SU-DHL-6 (cell line): ENCODE results near the gene PLXNA2.

ENCODE experiments used
- H2AFZ ChIP-seq: fragments of 200-600 bp; sonication (generic); 2 replicates; pipeline ENCODE4 v1.6.1; 2014; ENCODE audit warnings: low read depth, mild to moderate bottlenecking, moderate library complexity, mixed read lengths, antibody characterized with exemption, low read length; ENCODE audit not compliant: severe bottlenecking
- H3F3A ChIP-seq: fragments of 200-600 bp; shearing (Covaris generic); 2 replicates; pipeline ENCODE4 v1.6.0; 2016; ENCODE audit warnings: antibody characterized with exemption, mild to moderate bottlenecking; ENCODE audit not compliant: insufficient read depth
- H3K27ac ChIP-seq: fragments of 200-600 bp; sonication (generic); 2 replicates; pipeline ENCODE4 v1.5.1; 2016; ENCODE audit warnings: low read depth, mild to moderate bottlenecking, low read length, moderate library complexity, mixed read lengths
- H3K27me3 ChIP-seq: fragments of 200-600 bp; sonication (generic), shearing (Covaris generic); 2 replicates; pipeline ENCODE4 v1.6.0; 2014; ENCODE audit warnings: mild to moderate bottlenecking, low read length
- H3K36me3 ChIP-seq: fragments of 200-600 bp; sonication (generic); 2 replicates; pipeline ENCODE4 v1.6.1; 2014; ENCODE audit warnings: mild to moderate bottlenecking, low read length, mixed read lengths
- H3K4me2 ChIP-seq: fragments of 300-600, 200-600 bp; shearing (Covaris generic), sonication (generic); 2 replicates; pipeline ENCODE4 v1.6.0; 2014; ENCODE audit warnings: low read length, low read depth, mild to moderate bottlenecking; ENCODE audit not compliant: poor library complexity, severe bottlenecking
- H3K4me3 ChIP-seq: fragments of 200-600 bp; sonication (generic); 2 replicates; pipeline ENCODE4 v1.5.1; 2014; ENCODE audit warnings: antibody characterized with exemption, low read length, mild to moderate bottlenecking, mixed read lengths; ENCODE audit not compliant: insufficient read depth, poor library complexity, severe bottlenecking
- H3K79me2 ChIP-seq: fragments of 200-600 bp; sonication (generic); 2 replicates; pipeline ENCODE4 v1.6.1; 2014; ENCODE audit warnings: mild to moderate bottlenecking, low read length, moderate library complexity; ENCODE audit not compliant: insufficient read depth
- H3K9ac ChIP-seq: fragments of 200-600 bp; sonication (generic); 2 replicates; pipeline ENCODE4 v1.7.0; 2014; ENCODE audit warnings: mild to moderate bottlenecking, low read length
- H3K9me2 ChIP-seq: fragments of 200-600 bp; sonication (generic); replicated peaks from 2 replicates; pipeline ENCODE4 v1.6.1; 2014; ENCODE audit warnings: low read length; ENCODE audit not compliant: insufficient read depth
- H3K9me3 ChIP-seq: fragments of 200-600 bp; sonication (generic); 2 replicates; pipeline ENCODE4 v1.6.1; 2014; ENCODE audit warnings: low read length, mixed read lengths; ENCODE audit not compliant: insufficient read depth
- H4K20me1 ChIP-seq: fragments of 200-600 bp; sonication (generic); 2 replicates; pipeline ENCODE4 v1.6.1; 2014; ENCODE audit warnings: low read depth, mild to moderate bottlenecking, antibody characterized with exemption, low read length, moderate library complexity, mixed read lengths
- EZH2phosphoT487 ChIP-seq: fragments of 200-600 bp; sonication (generic), shearing (Covaris generic); conservative IDR thresholded peaks from 2 replicates; pipeline ENCODE4 v1.6.1; 2018; ENCODE audit warnings: mild to moderate bottlenecking, antibody characterized with exemption, low read length, moderate library complexity, mixed read lengths
- TF ChIP-seq, protein P1 (sequence below): fragments of 200-600 bp; sonication (generic); IDR thresholded peaks from one replicate; pipeline ENCODE4 v1.5.1; 2017; ENCODE audit warnings: antibody characterized with exemption, mild to moderate bottlenecking, low read length, moderate library complexity; ENCODE audit not compliant: insufficient read depth, poor library complexity, severe bottlenecking

Gene PLXNA2

DNA sequence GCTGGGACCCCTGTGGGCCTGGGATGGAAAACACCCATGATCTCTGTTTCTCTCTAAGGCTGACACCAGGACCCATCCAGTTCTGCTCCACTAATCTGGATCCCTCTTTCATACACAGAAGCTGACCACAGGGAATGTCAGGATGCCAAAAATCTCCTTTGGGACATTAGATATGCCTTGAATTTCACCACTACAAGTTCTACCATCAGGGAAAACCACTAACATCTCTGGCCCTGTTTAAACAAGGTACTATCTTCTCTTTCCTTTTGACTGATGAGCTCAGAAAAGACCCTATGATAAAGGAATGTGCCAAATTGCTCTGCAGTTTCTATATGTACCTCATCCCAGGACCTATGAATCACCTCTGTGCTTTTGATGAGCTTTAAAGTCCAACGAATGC lies 10.2 kb upstream of the PLXNA2 start:
- no peaks in the 10 kb centered on the region for H3K9me2 ChIP-seq
- H3K27ac ChIP-seq, result no peak overlapping the region
- no peak overlapping the region for H3K4me3 ChIP-seq
- no peak overlapping the region for H3K4me2 ChIP-seq
- H2AFZ ChIP-seq, result no peak overlapping the region
- no peak overlapping the region for H3K9ac ChIP-seq
- H3F3A ChIP-seq, result no peaks in the 10 kb centered on the region
- TF ChIP-seq, protein P1, sequence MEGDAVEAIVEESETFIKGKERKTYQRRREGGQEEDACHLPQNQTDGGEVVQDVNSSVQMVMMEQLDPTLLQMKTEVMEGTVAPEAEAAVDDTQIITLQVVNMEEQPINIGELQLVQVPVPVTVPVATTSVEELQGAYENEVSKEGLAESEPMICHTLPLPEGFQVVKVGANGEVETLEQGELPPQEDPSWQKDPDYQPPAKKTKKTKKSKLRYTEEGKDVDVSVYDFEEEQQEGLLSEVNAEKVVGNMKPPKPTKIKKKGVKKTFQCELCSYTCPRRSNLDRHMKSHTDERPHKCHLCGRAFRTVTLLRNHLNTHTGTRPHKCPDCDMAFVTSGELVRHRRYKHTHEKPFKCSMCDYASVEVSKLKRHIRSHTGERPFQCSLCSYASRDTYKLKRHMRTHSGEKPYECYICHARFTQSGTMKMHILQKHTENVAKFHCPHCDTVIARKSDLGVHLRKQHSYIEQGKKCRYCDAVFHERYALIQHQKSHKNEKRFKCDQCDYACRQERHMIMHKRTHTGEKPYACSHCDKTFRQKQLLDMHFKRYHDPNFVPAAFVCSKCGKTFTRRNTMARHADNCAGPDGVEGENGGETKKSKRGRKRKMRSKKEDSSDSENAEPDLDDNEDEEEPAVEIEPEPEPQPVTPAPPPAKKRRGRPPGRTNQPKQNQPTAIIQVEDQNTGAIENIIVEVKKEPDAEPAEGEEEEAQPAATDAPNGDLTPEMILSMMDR, result no peak
- TF ChIP-seq EZH2phosphoT487, result no peak
- no peaks in the 10 kb centered on the region for H3K27me3 ChIP-seq
- no peaks in the 10 kb centered on the region for H3K36me3 ChIP-seq
- H3K9me3 ChIP-seq, result no peaks in the 10 kb centered on the region
- no peaks in the 10 kb centered on the region for H3K79me2 ChIP-seq
- H4K20me1 ChIP-seq, result no peaks in the 10 kb centered on the region

- TF ChIP-seq, protein P1, result no peak
- no peak for TF ChIP-seq EZH2phosphoT487
- H4K20me1 ChIP-seq, result no peaks in the 10 kb centered on the region
- no peak overlapping the region for H3K4me2 ChIP-seq
Measured at GRCh38 chr1:208252836-208253576, 8.8 kb upstream of the PLXNA2 start.

GRCh38 chr1:208251911-208252835 lies 8.0 kb upstream of the PLXNA2 start:
- TF ChIP-seq EZH2phosphoT487, result no peak
- TF ChIP-seq, protein P1, result no peak
- Histone ChIP-seq H3K27me3 (no peaks in the 10 kb centered on the region), H3F3A (no peaks in the 10 kb centered on the region), H3K9me3 (no peaks in the 10 kb centered on the region), H3K4me2 (no peak overlapping the region), H3K4me3 (no peak overlapping the region), H3K79me2 (no peaks in the 10 kb centered on the region), H3K9me2 (no peaks in the 10 kb centered on the region), H3K9ac (no peak overlapping the region), H3K36me3 (no peaks in the 10 kb centered on the region), H2AFZ (no peak overlapping the region), H4K20me1 (no peaks in the 10 kb centered on the region), H3K27ac (no peak overlapping the region)

More at GRCh38 chr1:208252836-208253576, 8.8 kb upstream of the PLXNA2 start:
- H3K27me3 ChIP-seq, result no peaks in the 10 kb centered on the region
- H2AFZ ChIP-seq, result no peak overlapping the region
- no peaks in the 10 kb centered on the region for H3K9me2 ChIP-seq
- H3K36me3 ChIP-seq, result no peaks in the 10 kb centered on the region
- H3K4me3 ChIP-seq, result no peak overlapping the region
- H3K9me3 ChIP-seq, result no peaks in the 10 kb centered on the region
- no peaks in the 10 kb centered on the region for H3K79me2 ChIP-seq
- no peak overlapping the region for H3K9ac ChIP-seq
- no peak overlapping the region for H3K27ac ChIP-seq
- no peaks in the 10 kb centered on the region for H3F3A ChIP-seq
